Muscle of arm (tissue), 12 donors: Measurements from ENCODE around the gene PDPK1. TPM values are rescaled to one million over a fixed set of nuclear protein-coding genes. Genes with fewer than 3 reads are reported as not detected.

Source experiments
- polyA plus RNA-seq, 12 donors: library from polyadenylated mRNA; unstranded; fragments of 120-200 nt; gene quantifications; one replicate each; pipeline ENCODE4 v1.2.1, GENCODE V29; 2013; ENCODE audit not compliant: insufficient read length in 12 of 12

PDPK1 gene
- polyA plus RNA-seq, 12 donors, result 26.4 to 50.8 (median 32.8) TPM; not detected in 1

Other genes with a start within 250 kb of the PDPK1 start
- 10 to 100 TPM in 11 of 12 donors, not detected in 1; 12.3 to 24.2 (median 14.4) TPM for gene ABCA3, start 197.3 kb upstream of the PDPK1 start, polyA plus RNA-seq
- gene CCNF, start 108.6 kb upstream of the PDPK1 start, polyA plus RNA-seq, result 1 to 10 TPM in 11 of 12 donors, not detected in 1; 3.3 to 9.5 (median 6.5) TPM
- 1 to 10 TPM in 11 of 12 donors, not detected in 1; 3.2 to 8.4 (median 4.3) TPM for gene TEDC2, start 77.9 kb upstream of the PDPK1 start, polyA plus RNA-seq
- 1 to 10 TPM in 11 of 12 donors, not detected in 1; 1.2 to 5.6 (median 2.2) TPM for gene NTN3, start 66.7 kb upstream of the PDPK1 start, polyA plus RNA-seq
- 10 to 100 TPM in 10 of 12 donors, 1 to 10 TPM in 1, not detected in 1; 9.8 to 31.6 (median 19.9) TPM for gene TBC1D24, start 62.9 kb upstream of the PDPK1 start, polyA plus RNA-seq
- 100 to 1,000 TPM in 3 of 12 donors, 10 to 100 TPM in 8, not detected in 1; 57.8 to 244 (median 85.7) TPM for gene ATP6V0C, start 24.1 kb upstream of the PDPK1 start, polyA plus RNA-seq
- gene AMDHD2, start 17.6 kb upstream of the PDPK1 start, polyA plus RNA-seq, result 10 to 100 TPM in 5 of 12 donors, 1 to 10 TPM in 6, not detected in 1; 8.2 to 58.4 (median 9.6) TPM
- gene CEMP1, start 6.6 kb upstream of the PDPK1 start, polyA plus RNA-seq, result 1 to 10 TPM in 9 of 12 donors, not detected in 3; 1.4 to 3.2 (median 1.9) TPM
- gene KCTD5, start 144.5 kb downstream of the PDPK1 start, polyA plus RNA-seq, result 10 to 100 TPM in 11 of 12 donors, not detected in 1; 18.0 to 26.1 (median 21.0) TPM
- gene PRSS27, start 182.2 kb downstream of the PDPK1 start, polyA plus RNA-seq, result 1 to 10 TPM in 7 of 12 donors, under 1 TPM in 3, not detected in 2; 0.87 to 1.8 (median 1.2) TPM
- 1,000 to 10,000 TPM in 1 of 12 donors, 100 to 1,000 TPM in 11; 311 to 1,481 (median 496) TPM for gene SRRM2, start 214.6 kb downstream of the PDPK1 start, polyA plus RNA-seq
- gene ELOB, start 239.3 kb downstream of the PDPK1 start, polyA plus RNA-seq, result 100 to 1,000 TPM in 10 of 12 donors, 10 to 100 TPM in 1, not detected in 1; 77.3 to 189 (median 135) TPM
- gene PRSS33, start 249.5 kb downstream of the PDPK1 start, polyA plus RNA-seq, result not detected